HG03025 (cell line): ENCODE results near the gene UFD1.

Experiments used
- ATAC-seq: cut with Tn5 transposase; IDR thresholded peaks from one replicate; pipeline ENCODE4 v1.9.1; 2021; ENCODE audit warnings: mild to moderate bottlenecking, moderate library complexity; ENCODE audit not compliant: unreplicated experiment, low FRiP score

Gene UFD1

GRCh38 chr22:19473578-19473977 is 5.4 kb downstream of the UFD1 start:
- no peak for ATAC-seq

GRCh38 chr22:19472233-19472632 is 6.8 kb downstream of the UFD1 start:
- no peak for ATAC-seq

GRCh38 chr22:19471572-19471971 is 7.4 kb downstream of the UFD1 start:
- no peak for ATAC-seq

- no peak for ATAC-seq
Measured at GRCh38 chr22:19470010-19470409, 9.0 kb downstream of the UFD1 start.

GRCh38 chr22:19469421-19469820 is 9.6 kb downstream of the UFD1 start:
- ATAC-seq, result no peak

- ATAC-seq, result no peak
Measured at GRCh38 chr22:19467912-19468311, 11.1 kb downstream of the UFD1 start.

- ATAC-seq, result no peak
Measured at GRCh38 chr22:19466848-19467752, 11.9 kb downstream of the UFD1 start.

- no peak for ATAC-seq
Measured at GRCh38 chr22:19466126-19466716, 12.8 kb downstream of the UFD1 start.

GRCh38 chr22:19464975-19465374 is 14.0 kb downstream of the UFD1 start:
- ATAC-seq, result no peak

GRCh38 chr22:19464546-19464945 is 14.4 kb downstream of the UFD1 start:
- ATAC-seq, result no peak

- no peak for ATAC-seq
Measured at GRCh38 chr22:19463491-19464469, 15.2 kb downstream of the UFD1 start.

- no peak for ATAC-seq
Measured at GRCh38 chr22:19463008-19463407, 16.0 kb downstream of the UFD1 start.

GRCh38 chr22:19461506-19461905 is 17.5 kb downstream of the UFD1 start:
- ATAC-seq, result no peak

- ATAC-seq, result no peak
Measured at GRCh38 chr22:19460036-19460435, 19.0 kb downstream of the UFD1 start.

GRCh38 chr22:19457828-19458428 is 21.1 kb downstream of the UFD1 start:
- no peak for ATAC-seq

- no peak for ATAC-seq
Measured at GRCh38 chr22:19456541-19456940, 22.5 kb downstream of the UFD1 start.

GRCh38 chr22:19455585-19456370 is 23.2 kb downstream of the UFD1 start:
- ATAC-seq, result no peak

- ATAC-seq, result no peak
Measured at GRCh38 chr22:19455033-19455432, 24.0 kb downstream of the UFD1 start.

- no peak for ATAC-seq
Measured at GRCh38 chr22:19454156-19454555, 24.8 kb downstream of the UFD1 start.

- ATAC-seq, result no peak
Measured at GRCh38 chr22:19453718-19454117, 25.3 kb downstream of the UFD1 start.
